Measurements from ENCODE around the gene PTMA. TPM values are rescaled to one million over a fixed set of nuclear protein-coding genes. Genes with fewer than 3 reads are reported as not detected.

The PTMA gene
- total RNA-seq, 1 experiment from 2014 or later = 713 TPM

- no peaks in the 10 kb centered on the region for H3K4me1 Mint-ChIP-seq (ENCODE audit: insufficient read depth, unreplicated experiment)
- H3K9me3 Mint-ChIP-seq (ENCODE audit: unreplicated experiment) = no peaks in the 10 kb centered on the region
- intact Hi-C loops (cut with micrococcal nuclease) = no loop called here
- TF ChIP-seq CTCF (IDR thresholded peaks at IDR 0.05; ENCODE audit: unreplicated experiment) = no peak
- ChIA-PET POLR2A (interaction anchor here (0.9 to 2.1 kb wide), 4 partner anchors 19 to 48 kb away, joined by 3 to 11 read pairs (median 3); no protein-coding TSS in a partner anchor), CTCF (no interaction called here)
- H3K4me3 Mint-ChIP-seq (ENCODE audit: unreplicated experiment) = peak overlapping the region; percentile 64
- peak overlapping the region; percentile 57 for H3K27ac Mint-ChIP-seq (ENCODE audit: low read depth, unreplicated experiment)
- DNase-seq (ENCODE audit: unreplicated experiment) = peak; percentile 97
- no TSS peak for BruUV-seq (replicated peaks)
- H3K36me3 Mint-ChIP-seq (ENCODE audit: insufficient read depth, unreplicated experiment) = no peaks in the 10 kb centered on the region
- no peaks in the 10 kb centered on the region for H3K27me3 Mint-ChIP-seq (ENCODE audit: insufficient read depth, unreplicated experiment)
Observed at GRCh38 chr2:231662028-231662810, 46.1 kb upstream of the PTMA start.

GRCh38 chr2:231662811-231663457 lies 45.4 kb upstream of the PTMA start:
- no peaks in the 10 kb centered on the region for H3K9me3 Mint-ChIP-seq (ENCODE audit: unreplicated experiment)
- no peaks in the 10 kb centered on the region for H3K4me1 Mint-ChIP-seq (ENCODE audit: insufficient read depth, unreplicated experiment)
- no peak overlapping the region for H3K27ac Mint-ChIP-seq (ENCODE audit: low read depth, unreplicated experiment)
- intact Hi-C loops (cut with micrococcal nuclease) = no loop called here
- CTCF ChIA-PET = no interaction called here
- H3K36me3 Mint-ChIP-seq (ENCODE audit: insufficient read depth, unreplicated experiment) = no peaks in the 10 kb centered on the region
- TF ChIP-seq CTCF (IDR thresholded peaks at IDR 0.05; ENCODE audit: unreplicated experiment) = no peak
- BruUV-seq (replicated peaks) = no TSS peak
- POLR2A ChIA-PET = interaction anchor here (1.1 to 2.1 kb wide), 3 partner anchors 20 to 45 kb away, joined by 3 to 11 read pairs (median 3); no protein-coding TSS in a partner anchor
- no peaks in the 10 kb centered on the region for H3K27me3 Mint-ChIP-seq (ENCODE audit: insufficient read depth, unreplicated experiment)
- peak overlapping the region; percentile 64 for H3K4me3 Mint-ChIP-seq (ENCODE audit: unreplicated experiment)
- DNase-seq (ENCODE audit: unreplicated experiment) = no peak

GRCh38 chr2:231663458-231664212 lies 44.7 kb upstream of the PTMA start:
- H3K36me3 Mint-ChIP-seq (ENCODE audit: insufficient read depth, unreplicated experiment) = no peaks in the 10 kb centered on the region
- no peaks in the 10 kb centered on the region for H3K4me1 Mint-ChIP-seq (ENCODE audit: insufficient read depth, unreplicated experiment)
- no peak for DNase-seq (ENCODE audit: unreplicated experiment)
- TF ChIP-seq CTCF (IDR thresholded peaks at IDR 0.05; ENCODE audit: unreplicated experiment) = no peak
- no peak overlapping the region for H3K27ac Mint-ChIP-seq (ENCODE audit: low read depth, unreplicated experiment)
- H3K9me3 Mint-ChIP-seq (ENCODE audit: unreplicated experiment) = no peaks in the 10 kb centered on the region
- H3K4me3 Mint-ChIP-seq (ENCODE audit: unreplicated experiment) = peak overlapping the region; percentile 25
- ChIA-PET POLR2A (no interaction called here), CTCF (interaction anchor here (0.6 to 4.1 kb wide), 2 partner anchors 12 to 52 kb away, joined by 3 to 34 read pairs; no protein-coding TSS in a partner anchor)
- intact Hi-C loops (cut with micrococcal nuclease) = no loop called here
- no peaks in the 10 kb centered on the region for H3K27me3 Mint-ChIP-seq (ENCODE audit: insufficient read depth, unreplicated experiment)
- no TSS peak for BruUV-seq (replicated peaks)

GRCh38 chr2:231664727-231665126 lies 43.6 kb upstream of the PTMA start:
- Mint-ChIP-seq H3K36me3 (ENCODE audit: insufficient read depth, unreplicated experiment) (no peaks in the 10 kb centered on the region), H3K4me3 (ENCODE audit: unreplicated experiment) (no peak overlapping the region), H3K27me3 (ENCODE audit: insufficient read depth, unreplicated experiment) (no peaks in the 10 kb centered on the region), H3K4me1 (ENCODE audit: insufficient read depth, unreplicated experiment) (no peaks in the 10 kb centered on the region), H3K9me3 (ENCODE audit: unreplicated experiment) (no peaks in the 10 kb centered on the region), H3K27ac (ENCODE audit: low read depth, unreplicated experiment) (no peak overlapping the region)
- POLR2A ChIA-PET = interaction anchor here (3.1 kb wide), 1 partner anchor 43 kb away, joined by 17 read pairs; the partner anchor contains the start of gene PTMA
- CTCF ChIA-PET = interaction anchor here (0.6 to 4.1 kb wide), 4 partner anchors 11 to 106 kb away, joined by 3 to 34 read pairs (median 7); no protein-coding TSS in a partner anchor
- intact Hi-C loops (cut with micrococcal nuclease) = no loop called here
- no peak for TF ChIP-seq CTCF (IDR thresholded peaks at IDR 0.05; ENCODE audit: unreplicated experiment)
- no peak for DNase-seq (ENCODE audit: unreplicated experiment)
- no TSS peak for BruUV-seq (replicated peaks)

All from MCF 10A (cell line).